ACC112 (cell line): ENCODE results near the gene RUBCNL.

Experiments
- H2AFZ ChIP-seq: fragments of 200-600 bp; sonication (generic); one replicate; pipeline ENCODE4 v1.6.0; 2017; ENCODE audit warnings: antibody characterized with exemption, low read length; ENCODE audit not compliant: unreplicated experiment
- H3K27ac ChIP-seq: fragments of 200-600 bp; sonication (generic); 2 replicates; pipeline ENCODE4 v1.5.1; 2014; ENCODE audit warnings: low read depth, mild to moderate bottlenecking, antibody characterized with exemption, low read length, moderate library complexity
- H3K27me3 ChIP-seq: fragments of 200-600 bp; sonication (generic); 2 replicates; pipeline ENCODE4 v1.6.1; 2014; ENCODE audit warnings: mild to moderate bottlenecking, antibody characterized with exemption, low read length, moderate library complexity, mixed read lengths; ENCODE audit not compliant: insufficient read depth
- H3K36me3 ChIP-seq: fragments of 200-600 bp; sonication (generic); 2 replicates; pipeline ENCODE4 v1.6.1; 2016; ENCODE audit warnings: mild to moderate bottlenecking, antibody characterized with exemption, low read length, moderate library complexity, mixed read lengths; ENCODE audit not compliant: insufficient read depth
- H3K4me1 ChIP-seq: fragments of 200-600 bp; sonication (generic); one replicate; pipeline ENCODE4 v1.6.1; 2016; ENCODE audit warnings: low read length, mixed read lengths; ENCODE audit not compliant: insufficient read depth, unreplicated experiment, control insufficient read depth
- H3K4me3 ChIP-seq: fragments of 200-600 bp; sonication (generic); 2 replicates; pipeline ENCODE4 v1.5.1; 2014; ENCODE audit warnings: mild to moderate bottlenecking, low read depth, low read length
- H3K79me2 ChIP-seq: fragments of 200-600 bp; sonication (generic); one replicate; pipeline ENCODE4 v1.6.0; 2016; ENCODE audit warnings: low read length; ENCODE audit not compliant: control insufficient read depth, unreplicated experiment, insufficient read depth

Gene RUBCNL

GRCh38 chr13:46307554-46307953 lies 79.5 kb downstream of the RUBCNL start:
- Histone ChIP-seq H3K27me3 (no peaks in the 10 kb centered on the region), H3K4me1 (no peaks in the 10 kb centered on the region), H3K4me3 (no peak overlapping the region), H3K79me2 (no peaks in the 10 kb centered on the region), H2AFZ (no peak overlapping the region), H3K36me3 (no peaks in the 10 kb centered on the region), H3K27ac (no peak overlapping the region)

DNA sequence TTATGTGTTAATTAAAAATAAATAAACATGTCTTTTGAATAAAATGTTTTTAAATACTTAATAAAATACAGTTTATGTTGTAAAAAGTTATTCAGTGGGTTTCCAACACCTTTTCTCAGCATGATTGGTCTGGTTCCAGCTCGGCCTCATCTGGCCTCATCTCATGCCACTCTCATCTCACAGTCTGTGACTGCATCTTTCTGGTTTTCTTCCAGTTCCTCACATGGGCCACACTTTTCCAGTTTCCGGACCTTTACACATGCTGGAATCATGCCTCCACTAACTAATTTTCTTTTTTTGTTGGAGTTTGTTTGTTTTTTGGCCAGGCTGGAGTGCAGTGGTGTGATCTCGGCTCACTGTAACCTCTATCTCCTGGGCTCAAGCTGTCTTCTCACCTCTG lies 82.5 kb downstream of the RUBCNL start:
- H3K36me3 ChIP-seq: no peaks in the 10 kb centered on the region
- no peak overlapping the region for H3K27ac ChIP-seq

GRCh38 chr13:46303742-46304385 lies 83.2 kb downstream of the RUBCNL start:
- no peaks in the 10 kb centered on the region for H3K79me2 ChIP-seq
- no peaks in the 10 kb centered on the region for H3K27me3 ChIP-seq
- H3K27ac ChIP-seq: no peak overlapping the region
- no peaks in the 10 kb centered on the region for H3K4me1 ChIP-seq
- no peaks in the 10 kb centered on the region for H3K36me3 ChIP-seq
- no peak overlapping the region for H2AFZ ChIP-seq
- no peak overlapping the region for H3K4me3 ChIP-seq

More for the DNA sequence above, 82.5 kb downstream of the RUBCNL start:
- no peaks in the 10 kb centered on the region for H3K4me1 ChIP-seq
- no peak overlapping the region for H3K4me3 ChIP-seq
- H3K27me3 ChIP-seq: no peaks in the 10 kb centered on the region
- H3K79me2 ChIP-seq: no peaks in the 10 kb centered on the region
- H2AFZ ChIP-seq: no peak overlapping the region

GRCh38 chr13:46297361-46297811 lies 89.7 kb downstream of the RUBCNL start:
- H3K27ac ChIP-seq: peak overlapping the region; percentile 96
- peak overlapping the region; percentile 16; the same call in 1 of the 2 replicates for H3K4me3 ChIP-seq
- no peaks in the 10 kb centered on the region for H3K27me3 ChIP-seq
- no peak overlapping the region for H2AFZ ChIP-seq
- peaks cover 32% of the 10 kb centered on the region for H3K4me1 ChIP-seq
- no peaks in the 10 kb centered on the region for H3K36me3 ChIP-seq
- H3K79me2 ChIP-seq: no peaks in the 10 kb centered on the region

DNA sequence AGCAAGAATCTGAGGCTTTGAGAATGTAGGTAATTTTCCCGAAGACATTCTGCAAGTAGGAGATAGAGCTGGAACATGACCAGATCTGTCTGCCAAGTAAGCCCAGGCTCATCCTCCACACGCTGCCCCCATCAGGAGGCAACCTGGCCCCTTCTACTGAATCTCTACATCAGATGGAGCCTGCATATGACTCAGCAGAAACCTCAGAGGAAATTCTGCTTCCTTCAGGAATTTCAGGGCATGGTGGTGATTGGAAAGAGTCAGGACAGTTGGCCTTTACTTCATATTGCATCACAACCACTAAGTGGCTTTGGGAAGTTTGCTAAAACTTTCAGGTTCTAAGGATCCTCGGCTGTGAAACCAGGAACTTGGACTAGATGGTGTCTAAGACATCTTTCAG lies 90.1 kb downstream of the RUBCNL start:
- H3K36me3 ChIP-seq: no peaks in the 10 kb centered on the region
- H3K27ac ChIP-seq: peak overlapping the region; percentile 96
- H2AFZ ChIP-seq: no peak overlapping the region
- H3K79me2 ChIP-seq: no peaks in the 10 kb centered on the region
- peaks cover 32% of the 10 kb centered on the region for H3K4me1 ChIP-seq
- peak overlapping the region; percentile 39; the same call in 1 of the 2 replicates for H3K4me3 ChIP-seq
- no peaks in the 10 kb centered on the region for H3K27me3 ChIP-seq

DNA sequence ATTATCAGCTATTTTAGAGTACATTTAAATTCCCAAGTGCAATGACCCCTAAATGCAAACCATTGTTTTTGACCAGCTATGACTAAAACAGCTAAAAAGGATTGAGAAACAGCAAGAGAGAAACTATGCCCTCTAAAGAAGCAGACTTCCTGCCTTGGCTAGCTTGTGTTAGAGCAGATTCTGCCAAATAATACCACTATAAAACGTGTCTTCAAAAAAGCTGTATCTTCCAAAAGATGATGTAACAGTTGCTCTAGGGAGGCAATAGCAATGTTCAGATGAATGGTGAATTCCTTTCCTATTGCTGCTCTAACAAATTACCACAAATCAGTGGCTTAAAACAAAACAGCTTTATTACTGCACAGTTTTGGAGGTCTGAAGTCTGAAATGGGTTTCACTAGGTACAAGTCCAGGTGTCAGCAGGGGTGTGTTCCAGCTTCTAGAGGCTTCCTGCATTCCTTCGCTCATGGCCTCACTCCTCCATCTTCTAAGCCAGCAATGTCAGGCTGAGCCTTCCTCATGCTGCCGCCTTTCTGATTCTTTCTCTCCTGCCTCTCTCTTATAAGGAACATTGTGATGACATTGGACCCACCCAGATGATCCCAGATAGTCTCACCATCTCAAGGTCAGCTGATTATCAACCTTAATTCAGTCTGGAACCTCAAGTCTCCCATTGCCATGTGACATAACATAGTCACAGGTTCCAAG lies 90.8 kb downstream of the RUBCNL start:
- Histone ChIP-seq H3K27me3 (no peaks in the 10 kb centered on the region), H3K79me2 (no peaks in the 10 kb centered on the region), H3K4me3 (peak overlapping the region; percentile 39; the same call in 1 of the 2 replicates), H3K36me3 (no peaks in the 10 kb centered on the region), H3K27ac (peak overlapping the region; percentile 96), H3K4me1 (peaks cover 32% of the 10 kb centered on the region), H2AFZ (no peak overlapping the region)

GRCh38 chr13:46295491-46296114 lies 91.4 kb downstream of the RUBCNL start:
- Histone ChIP-seq H3K27me3 (no peaks in the 10 kb centered on the region), H2AFZ (no peak overlapping the region), H3K4me3 (0 out of 2 replicates have a peak overlapping the region, but pooled peaks have one; percentile 14), H3K4me1 (peaks cover 32% of the 10 kb centered on the region), H3K27ac (peak overlapping the region; percentile 96), H3K79me2 (no peaks in the 10 kb centered on the region), H3K36me3 (no peaks in the 10 kb centered on the region)

- no peaks in the 10 kb centered on the region for H3K36me3 ChIP-seq
- no peaks in the 10 kb centered on the region for H3K79me2 ChIP-seq
- no peak overlapping the region for H2AFZ ChIP-seq
- no peak overlapping the region for H3K4me3 ChIP-seq
- peaks cover 32% of the 10 kb centered on the region for H3K4me1 ChIP-seq
- no peaks in the 10 kb centered on the region for H3K27me3 ChIP-seq
- no peak overlapping the region for H3K27ac ChIP-seq
Measured at GRCh38 chr13:46293436-46293835, 93.6 kb downstream of the RUBCNL start.
